IMR-90 (cell line): Measurements from ENCODE around the gene INTS3. TPM values are rescaled to one million over a fixed set of nuclear protein-coding genes. Genes with fewer than 3 reads are reported as not detected.

ENCODE experiments used
- ATAC-seq: fragments of 200-7000 bp; cut with Tn5 transposase; 2 replicates; pipeline ENCODE4 v1.9.1; 2020; ENCODE audit warnings: low read depth, mild to moderate bottlenecking, moderate library complexity
- BruUV-seq: library from RNA; stranded (reverse); fragments of 400-500 nt; replicated peaks from 2 replicates; lab custom pipeline; 2021; lab: Mats Ljungman, UMichigan
- CTCF ChIA-PET: fragments of 300-600 bp; formaldehyde crosslinking; extraction: SDS; loops from one replicate; lab custom pipeline; 2021; ENCODE audit warnings: antibody characterized with exemption; lab: Yijun Ruan, JAX
- POLR2A ChIA-PET: fragments of 300-600 bp; sonication (Branson Sonifier 250); formaldehyde crosslinking; loops from one replicate; lab custom pipeline; 2022; ENCODE audit warnings: antibody characterized with exemption; ENCODE audit not compliant: unreplicated experiment; lab: Charles Lee
- DNase-seq: peaks from one replicate; pipeline ENCODE4 v3.0.0; 2013
- H2AFZ ChIP-seq: replicated peaks from 2 replicates; pipeline ENCODE3; 2013; ENCODE audit warnings: low read length, mild to moderate bottlenecking; ENCODE audit not compliant: poor library complexity
- H2AK5ac ChIP-seq: 2 replicates; pipeline ENCODE4 v1.6.1; 2013; ENCODE audit warnings: low read depth, low read length, inconsistent platforms
- H2AK9ac ChIP-seq: replicated peaks from 2 replicates; pipeline ENCODE3; 2013; ENCODE audit warnings: mild to moderate bottlenecking, low read depth, low read length, moderate library complexity; ENCODE audit not compliant: poor library complexity
- H2BK120ac ChIP-seq: 2 replicates; pipeline ENCODE4 v1.6.1; 2013; ENCODE audit warnings: low read depth, low read length, inconsistent platforms
- H2BK15ac ChIP-seq: 3 replicates; pipeline ENCODE4 v1.6.1; 2013; ENCODE audit warnings: low read depth, low read length, inconsistent platforms
- H2BK20ac ChIP-seq: 2 replicates; pipeline ENCODE4 v1.6.1; 2013; ENCODE audit warnings: low read depth, mild to moderate bottlenecking, inconsistent platforms, low read length, moderate library complexity
- H2BK5ac ChIP-seq: 2 replicates; pipeline ENCODE4 v1.6.1; 2013; ENCODE audit warnings: mild to moderate bottlenecking, low read depth, low read length, inconsistent platforms; ENCODE audit not compliant: poor library complexity, severe bottlenecking
- H3K14ac ChIP-seq: replicated peaks from 2 replicates; pipeline ENCODE4 v1.6.1; 2013; ENCODE audit warnings: low read depth, low read length, inconsistent platforms
- H3K18ac ChIP-seq: 2 replicates; pipeline ENCODE4 v1.6.1; 2013; ENCODE audit warnings: low read depth, low read length, control low read depth
- H3K23ac ChIP-seq: 2 replicates; pipeline ENCODE4 v1.6.1; 2013; ENCODE audit warnings: low read depth, low read length, inconsistent platforms
- H3K27ac ChIP-seq: 2 replicates; pipeline ENCODE4 v1.5.1; 2013; ENCODE audit warnings: mild to moderate bottlenecking, control low read depth, low read length; ENCODE audit not compliant: insufficient read depth
- H3K27me3 ChIP-seq: 2 replicates; pipeline ENCODE4 v1.6.1; 2013; ENCODE audit warnings: low read length; ENCODE audit not compliant: control insufficient read depth, insufficient read depth
- H3K36me3 ChIP-seq: 2 replicates; pipeline ENCODE4 v1.6.1; 2013; ENCODE audit warnings: low read length, mixed read lengths; ENCODE audit not compliant: control insufficient read depth, insufficient read depth
- H3K4ac ChIP-seq: 2 replicates; pipeline ENCODE4 v1.6.1; 2013; ENCODE audit warnings: low read depth, low read length, inconsistent platforms
- H3K4me1 ChIP-seq: 2 replicates; pipeline ENCODE4 v1.6.1; 2013; ENCODE audit warnings: low read length, mixed read lengths; ENCODE audit not compliant: control insufficient read depth, insufficient read depth
- H3K4me2 ChIP-seq: 2 replicates; pipeline ENCODE4 v1.6.1; 2013; ENCODE audit warnings: low read depth, mild to moderate bottlenecking, control low read depth, low read length, moderate library complexity
- H3K4me3 ChIP-seq: 2 replicates; pipeline ENCODE4 v1.5.1; 2013; ENCODE audit warnings: low read depth, mild to moderate bottlenecking, control low read depth, low read length, moderate library complexity; ENCODE audit not compliant: insufficient read depth
- H3K56ac ChIP-seq: 2 replicates; pipeline ENCODE4 v1.6.1; 2013; ENCODE audit warnings: low read length, inconsistent platforms; ENCODE audit not compliant: insufficient read depth; ENCODE audit errors: extremely low read depth
- H3K79me1 ChIP-seq, 2 experiments: 2 replicates each; pipeline ENCODE4 v1.6.1; 2013; ENCODE audit warnings: low read length in 2 of 2, inconsistent platforms in 1 of 2, low read depth in 1 of 2
- H3K9ac ChIP-seq: 2 replicates; pipeline ENCODE4 v1.6.1; 2013; ENCODE audit warnings: low read depth, low read length, control low read depth
- H3K9me1 ChIP-seq: 2 replicates; pipeline ENCODE4 v1.6.1; 2013; ENCODE audit warnings: low read length, inconsistent platforms; ENCODE audit not compliant: insufficient read depth
- H3K9me3 ChIP-seq: 2 replicates; pipeline ENCODE4 v1.6.1; 2013; ENCODE audit warnings: low read length; ENCODE audit not compliant: control insufficient read depth, insufficient read depth
- H4K20me1 ChIP-seq: 2 replicates; pipeline ENCODE4 v1.6.1; 2013; ENCODE audit warnings: low read length, inconsistent platforms; ENCODE audit not compliant: insufficient read depth
- H4K5ac ChIP-seq: 2 replicates; pipeline ENCODE4 v1.6.1; 2013; ENCODE audit warnings: mild to moderate bottlenecking, low read depth, low read length, control low read depth
- H4K8ac ChIP-seq, 2 experiments: 2 replicates each; pipeline ENCODE4 v1.6.1; 2013; ENCODE audit warnings: low read depth in 2 of 2, low read length in 2 of 2, control low read depth in 1 of 2, inconsistent platforms in 1 of 2
- H4K91ac ChIP-seq: 2 replicates; pipeline ENCODE4 v1.6.1; 2013; ENCODE audit warnings: low read depth, low read length, inconsistent platforms; ENCODE audit not compliant: insufficient read depth
- CEBPB ChIP-seq: IDR thresholded peaks from 2 replicates; pipeline ENCODE4 v1.6.1; 2012; ENCODE audit warnings: low read depth, low read length, improper control_type of control experiment
- CHD1 ChIP-seq: IDR thresholded peaks from 2 replicates; pipeline ENCODE4 v1.6.1; 2012; ENCODE audit warnings: low read depth, low read length, improper control_type of control experiment
- FOS ChIP-seq: fragments of 150-350 bp; IDR thresholded peaks from 2 replicates; pipeline ENCODE4 v1.6.1; 2016; ENCODE audit warnings: low read depth, low read length
- MAZ ChIP-seq: IDR thresholded peaks from 2 replicates; pipeline ENCODE4 v1.6.1; 2012; ENCODE audit warnings: low read depth, mild to moderate bottlenecking, low read length, improper control_type of control experiment, moderate library complexity, borderline replicate concordance
- POLR2A ChIP-seq: IDR thresholded peaks from 2 replicates; pipeline ENCODE4 v1.6.1; 2012; ENCODE audit warnings: mild to moderate bottlenecking, low read depth, low read length
- RAD21 ChIP-seq: IDR thresholded peaks from 2 replicates; pipeline ENCODE4 v1.6.1; 2012; ENCODE audit warnings: low read length, improper control_type of control experiment
- RFX5 ChIP-seq: IDR thresholded peaks from 2 replicates; pipeline ENCODE4 v1.8.0; 2012; ENCODE audit warnings: low read depth, mild to moderate bottlenecking, low read length, moderate library complexity
- SMC3 ChIP-seq: fragments of 150-350 bp; IDR thresholded peaks from 2 replicates; pipeline ENCODE4 v1.6.1; 2016; ENCODE audit warnings: low read depth, mild to moderate bottlenecking, antibody characterized with exemption, low read length, moderate library complexity
- WGBS, 2 experiments: methylation state at CpG; one replicate each; pipeline versions ENCODE4 v1.1.5 to v1.1.7; 2013; ENCODE audit warnings: missing lambda C conversion rate in 2 of 2; ENCODE audit not compliant: insufficient read length in 1 of 2; ENCODE audit errors: extremely low coverage in 2 of 2; 5-methylcytosine and 5-hydroxymethylcytosine counted together
- dilution Hi-C: fragments of 300-500 bp; cut with HindIII; formaldehyde crosslinking; loops from one replicate; pipeline ENCODE4 v1.14.3; 2018; ENCODE audit warnings: low sequenced_read_pairs; ENCODE audit not compliant: unreplicated experiment
- in situ Hi-C: fragments of 300-500 bp; cut with MboI; formaldehyde crosslinking; loops from 3 replicates; pipeline ENCODE4 v1.14.3; 2019; ENCODE audit warnings: low sequenced_read_pairs, inconsistent platforms, mixed read lengths
- intact Hi-C: fragments of 100-400 bp; cut with micrococcal nuclease; formaldehyde crosslinking; loops from 2 replicates; pipeline ENCODE4 v1.10.0; 2022
- polyA plus RNA-seq, 3 experiments: library from polyadenylated mRNA; depleted of rRNA; stranded (reverse); fragments of >200 nt; gene quantifications; 2 replicates each; pipeline ENCODE4 v1.2.3, GENCODE V29; 2012; ENCODE audit warnings: low replicate concordance in 1 of 3
- total RNA-seq: library from RNA; depleted of rRNA; stranded (reverse); fragments of >200 nt; gene quantifications from 2 replicates; pipeline ENCODE4 v1.2.3, GENCODE V29; 2012

The INTS3 gene
- total and polyA plus RNA-seq, 2 of the 4 experiments (the other 2 are of a cell fraction), result 33.5 to 59.4 TPM

DNA sequence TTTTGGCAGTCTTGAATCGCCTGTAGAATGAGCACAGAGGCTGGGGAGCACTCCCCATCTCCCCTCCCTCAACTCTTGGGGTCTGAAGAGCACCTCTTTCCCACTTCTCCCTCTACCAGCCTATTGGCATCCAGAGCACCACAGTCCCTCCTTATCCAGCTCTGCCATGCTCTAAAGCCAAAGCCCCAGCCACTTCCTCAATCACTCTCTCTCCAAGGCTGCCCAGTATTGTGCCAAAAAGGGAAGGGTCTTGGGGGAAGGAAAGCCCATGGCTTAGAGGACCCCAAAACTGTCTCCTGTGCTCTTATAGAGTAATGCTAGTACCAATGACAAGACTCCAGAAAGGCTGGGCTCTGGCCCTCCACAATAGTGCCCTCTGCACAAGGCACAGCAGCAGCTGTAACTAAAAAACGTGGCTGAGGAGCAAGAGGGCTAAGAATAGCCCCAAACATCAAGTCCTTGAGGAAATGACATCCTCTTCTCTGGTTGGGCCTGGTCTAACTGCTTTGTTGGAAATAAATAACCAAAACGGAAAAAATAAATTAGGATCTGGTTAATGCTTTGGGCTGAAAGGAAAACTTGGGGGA is 75.7 kb downstream of the INTS3 start:
- no peaks in the 10 kb centered on the region for H3K9me3 ChIP-seq
- H2AK9ac ChIP-seq, result no peak overlapping the region
- no peak overlapping the region for H2BK20ac ChIP-seq
- ATAC-seq (no peak), DNase-seq (no peak)
- 80% methylated on average over 1 of the region's 3 CpGs; no CpG with 5 or more reads in 1 of the 2 experiments for WGBS, 2 experiments
- no peak overlapping the region for H2BK15ac ChIP-seq
- intact Hi-C loops (no loop called here), in situ Hi-C loops (no loop called here), dilution Hi-C loops (loop anchor here (25.0 kb wide), 1 partner anchor 109 kb away; the partner anchor contains the start of gene GATAD2B)
- H3K9me1 ChIP-seq, result 0 out of 2 replicates have a peak, but pooled peaks cover 6% of the 10 kb centered on the region
- no peak overlapping the region for H3K9ac ChIP-seq
- no peak overlapping the region for H3K27ac ChIP-seq
- no TSS peak for BruUV-seq
- H4K20me1 ChIP-seq, result no peaks in the 10 kb centered on the region
- H2BK120ac ChIP-seq, result no peak overlapping the region
- CTCF ChIA-PET, result no interaction called here
- H3K23ac ChIP-seq, result no peak overlapping the region
- no peak overlapping the region for H3K14ac ChIP-seq
- no peak overlapping the region for H3K56ac ChIP-seq
- no peak overlapping the region for H2AK5ac ChIP-seq
- H3K18ac ChIP-seq, result no peak overlapping the region
- H3K36me3 ChIP-seq, result peaks cover 17% of the 10 kb centered on the region
- H4K91ac ChIP-seq, result no peak overlapping the region
- H2AFZ ChIP-seq, result no peak overlapping the region
- no peak overlapping the region for H3K4ac ChIP-seq
- no peak overlapping the region for H2BK5ac ChIP-seq
- TF ChIP-seq CEBPB, result no peak
- TF ChIP-seq POLR2A, result no peak
- no peak for TF ChIP-seq RFX5
- TF ChIP-seq MAZ, result no peak
- TF ChIP-seq FOS, result no peak
- no peak for TF ChIP-seq RAD21
- TF ChIP-seq CHD1, result no peak
- TF ChIP-seq SMC3, result no peak
- H3K27me3 ChIP-seq, result no peaks in the 10 kb centered on the region
- no peak overlapping the region for H4K8ac ChIP-seq
- no peak overlapping the region for H4K5ac ChIP-seq
- no peak overlapping the region for H3K4me2 ChIP-seq
- H3K4me1 ChIP-seq, result 0 out of 2 replicates have a peak, but pooled peaks cover 3% of the 10 kb centered on the region
- POLR2A ChIA-PET, result no interaction called here
- H3K4me3 ChIP-seq, result no peak overlapping the region
- 0 out of 4 replicates have a peak, but pooled peaks cover 2 to 4% of the 10 kb centered on the region in 2 experiments for H3K79me1 ChIP-seq
